GM21529 (cell line): ENCODE results near the gene ABCG4.

Source experiments
- ATAC-seq: cut with Tn5 transposase; IDR thresholded peaks from one replicate; pipeline ENCODE4 v1.9.1; 2021; ENCODE audit not compliant: unreplicated experiment

ABCG4 gene

DNA sequence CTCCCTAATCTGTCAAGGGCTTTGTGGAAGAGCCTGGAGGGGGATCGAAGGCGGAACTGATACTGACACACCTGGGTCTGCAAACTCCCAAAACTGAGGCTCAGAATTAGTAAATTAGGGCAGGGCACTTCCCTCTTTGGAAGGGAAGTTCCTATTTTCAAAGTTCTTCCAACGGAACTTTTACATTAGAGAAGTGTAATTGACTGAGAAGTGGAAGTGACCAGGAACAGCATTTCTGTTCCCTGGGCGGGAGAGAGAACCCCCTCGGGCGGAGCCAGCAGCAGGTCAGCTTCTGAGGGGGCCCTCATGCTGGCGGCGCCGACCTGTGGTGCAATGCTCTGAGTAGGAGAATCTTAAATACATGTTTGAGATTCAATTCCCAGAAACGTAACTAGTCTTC, 56.2 kb downstream of the ABCG4 start:
- no peak for ATAC-seq

GRCh38 chr11:119205574-119206510, 57.0 kb downstream of the ABCG4 start, which contains the start of gene CBL:
CBL (plus strand) TSS chr11:119206339; CDS start chr11:119206418, 79 bp downstream.
- peak; percentile 73 for ATAC-seq

DNA sequence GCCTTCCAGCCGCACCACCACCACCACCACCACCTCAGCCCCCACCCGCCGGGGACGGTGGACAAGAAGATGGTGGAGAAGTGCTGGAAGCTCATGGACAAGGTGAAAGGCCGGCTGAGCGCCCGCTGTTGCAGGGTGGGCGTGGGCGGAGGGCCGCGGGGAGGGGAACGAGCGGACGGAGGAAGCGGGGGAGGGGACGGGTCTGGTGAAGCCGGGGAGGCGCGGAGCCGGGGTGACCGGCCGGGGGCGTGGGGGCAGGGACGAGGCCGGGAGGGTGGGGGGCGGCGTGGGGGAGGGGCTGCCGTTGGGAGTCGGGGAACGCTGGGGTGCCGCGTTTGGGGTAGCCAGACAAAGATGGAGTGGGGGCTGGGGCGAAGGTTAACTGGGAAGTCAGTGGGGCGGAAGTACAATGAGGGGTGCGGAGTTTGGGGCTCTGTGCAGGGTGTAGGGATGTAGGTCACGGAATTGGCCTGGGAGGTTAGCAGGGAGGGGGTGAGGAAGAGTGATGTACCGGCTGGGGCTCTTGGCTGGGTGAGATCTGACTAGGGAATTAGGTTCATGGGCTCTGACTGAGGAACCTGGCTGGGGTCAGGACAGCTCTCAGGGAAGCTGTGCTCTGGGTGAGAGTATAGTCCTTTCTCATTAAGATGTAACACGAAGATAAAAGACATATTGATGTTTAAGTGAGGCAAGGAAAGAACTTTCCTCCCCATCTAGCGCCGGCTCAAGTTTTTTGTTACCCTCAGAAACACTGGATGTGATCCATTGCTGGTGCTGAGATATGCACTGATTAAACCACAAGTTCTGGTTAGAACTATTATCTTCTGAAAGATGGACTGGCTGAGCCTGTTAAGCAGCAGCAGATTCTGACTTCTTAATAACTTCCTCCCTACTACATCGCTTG, 57.9 kb downstream of the ABCG4 start:
- ATAC-seq = peak; percentile 22

DNA sequence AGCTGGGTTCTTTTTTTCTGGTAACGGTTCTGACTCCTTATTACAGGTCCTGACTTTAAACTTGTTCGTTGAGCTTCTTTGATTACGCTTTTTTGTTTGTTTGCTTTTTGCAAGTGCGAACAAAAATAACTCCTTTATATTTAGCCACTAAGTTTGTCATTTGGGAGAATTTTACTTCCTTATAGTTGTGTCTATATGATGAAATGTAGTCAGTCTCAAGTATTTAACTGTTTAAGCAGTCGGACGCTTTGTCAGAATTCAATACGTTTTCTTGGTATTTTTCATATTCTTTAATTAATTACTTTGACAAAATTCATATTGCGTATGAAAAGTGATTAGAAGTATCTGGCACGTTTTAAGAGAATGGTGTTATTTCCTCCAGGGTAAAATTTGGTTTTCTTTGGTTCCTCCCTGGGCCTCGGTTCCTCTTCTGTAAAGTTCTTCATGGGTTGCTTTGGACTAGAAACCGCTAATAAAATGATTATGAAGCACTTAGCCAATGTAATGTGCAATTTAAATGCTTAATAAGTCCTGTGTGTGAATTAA, 58.6 kb downstream of the ABCG4 start:
- ATAC-seq = no peak

DNA sequence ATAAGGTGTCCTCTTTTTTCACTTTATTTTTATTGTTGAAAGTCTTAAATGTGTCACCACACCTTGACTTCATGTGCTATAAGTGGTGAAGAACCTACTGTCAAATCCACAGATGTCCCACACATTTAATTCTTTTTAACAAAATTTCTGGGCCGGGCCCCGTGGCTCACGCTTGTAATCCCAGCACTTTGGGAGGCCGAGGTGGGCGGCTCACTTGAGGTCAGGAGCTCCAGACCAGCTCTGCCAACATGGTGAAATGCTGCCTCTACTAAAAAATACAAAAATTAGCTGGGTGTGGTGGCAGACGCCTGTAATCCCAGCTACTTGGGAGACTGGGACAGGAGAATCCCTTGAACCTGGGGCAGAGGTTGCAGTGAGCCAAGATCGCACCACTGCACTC, 60.3 kb downstream of the ABCG4 start:
- ATAC-seq = no peak

- ATAC-seq = no peak
Observed at GRCh38 chr11:119210050-119210449, 61.2 kb downstream of the ABCG4 start.
